GM12878 (cell line): ENCODE results near the gene UTP11. TPM values are rescaled to one million over a fixed set of nuclear protein-coding genes. Genes with fewer than 3 reads are reported as not detected.

Experiments used
- ELK1 ChIP-seq: IDR thresholded peaks from 2 replicates; pipeline ENCODE4 v1.6.1; 2012; ENCODE audit warnings: low read depth, low read length, improper control_type of control experiment
- GATAD2B ChIP-seq: fragments of 450-650 bp; conservative IDR thresholded peaks from 2 replicates; pipeline ENCODE4 v1.6.1; 2017; ENCODE audit warnings: low read depth, mild to moderate bottlenecking, moderate library complexity
- LARP7 ChIP-seq: fragments of 450-650 bp; IDR thresholded peaks from 2 replicates; pipeline ENCODE4 v1.6.1; 2017; ENCODE audit warnings: mild to moderate bottlenecking
- NR2C2 ChIP-seq: IDR thresholded peaks from 2 replicates; pipeline ENCODE4 v1.6.1; 2011; ENCODE audit warnings: borderline replicate concordance, low read depth; ENCODE audit not compliant: control insufficient read depth, insufficient read length
- RFX5 ChIP-seq: IDR thresholded peaks from 2 replicates; pipeline ENCODE4 v1.6.1; 2011; ENCODE audit warnings: low read depth, low read length, improper control_type of control experiment
- polyA plus RNA-seq, 11 experiments: library from polyadenylated mRNA; depleted of rRNA in 4 of 11; unstranded in 6 of 11; stranded (reverse) in 5 of 11; fragments of >200 nt; fragmentation: Nextera tagmentation in 4 of 11; fragmentation: Illumina TruSeq in 1 of 11; extraction: Ambion mirVana in 4 of 11; extraction: Trizol in 1 of 11; gene quantifications; 1 replicate in 1 of 11; 2 replicates in 10 of 11; pipeline versions ENCODE4 v1.2.1 to v1.2.3, GENCODE V29; 2011 to 2016; ENCODE audit warnings: inconsistent platforms in 2 of 11, missing spikeins in 2 of 11, low read depth in 1 of 11
- total RNA-seq, 4 experiments: library from RNA; depleted of rRNA in 3 of 4; stranded (reverse); fragments of >200 nt in 3 of 4; fragmentation: Illumina TruSeq in 1 of 4; extraction: Trizol in 1 of 4; gene quantifications; 2 replicates each; pipeline versions ENCODE4 v1.2.1 to v1.2.3, GENCODE V29; 2013 to 2021
- TF ChIP-seq, protein P1 (sequence below): fragments of 450-650 bp; IDR thresholded peaks from 2 replicates; pipeline ENCODE4 v1.6.1; 2017; ENCODE audit warnings: mild to moderate bottlenecking, moderate library complexity

The UTP11 gene
- total and polyA plus RNA-seq, 10 of the 15 experiments (the other 5 are each of a cell fraction or from before 2014, with no cell fraction given), result 34.5 to 146 (median 64.2) TPM

DNA sequence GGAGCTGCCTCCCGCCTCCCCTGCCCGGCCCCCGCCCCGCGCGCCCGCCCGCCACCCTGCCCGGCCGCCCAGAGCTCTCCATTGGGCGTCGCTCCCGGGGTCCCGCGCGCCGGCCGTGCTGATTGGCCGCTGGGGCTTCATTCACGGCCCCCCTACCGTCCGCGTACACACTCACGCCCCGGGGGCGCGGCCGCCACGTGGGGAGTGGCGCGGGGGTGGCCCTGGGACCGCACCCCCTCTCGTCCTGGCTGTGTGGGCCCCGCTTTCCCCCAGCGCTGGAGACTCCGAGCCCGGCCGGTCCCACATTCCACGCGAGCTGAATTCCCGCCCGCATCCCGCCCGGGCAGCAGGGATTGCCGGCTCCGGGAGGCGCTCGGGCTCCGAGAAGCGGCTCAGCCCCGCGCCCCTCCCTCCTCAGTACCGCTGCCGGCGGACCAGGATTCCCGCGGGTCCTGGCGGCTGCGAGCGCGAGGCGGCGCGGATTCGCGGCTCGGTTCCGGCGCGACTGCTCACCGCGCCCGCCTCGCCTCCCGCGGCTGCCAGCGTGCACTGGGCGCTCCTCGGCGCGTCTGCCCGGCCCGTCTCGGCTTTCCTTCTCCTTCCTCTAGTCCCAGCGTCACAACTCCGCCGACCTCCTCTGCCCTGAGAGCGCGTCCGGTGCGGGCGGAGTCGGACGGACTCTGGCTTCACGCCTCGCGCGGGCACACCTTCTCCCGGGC, 34.5 kb downstream of the UTP11 start (continued):
- TF ChIP-seq ELK1, result no peak
- TF ChIP-seq, protein P1, sequence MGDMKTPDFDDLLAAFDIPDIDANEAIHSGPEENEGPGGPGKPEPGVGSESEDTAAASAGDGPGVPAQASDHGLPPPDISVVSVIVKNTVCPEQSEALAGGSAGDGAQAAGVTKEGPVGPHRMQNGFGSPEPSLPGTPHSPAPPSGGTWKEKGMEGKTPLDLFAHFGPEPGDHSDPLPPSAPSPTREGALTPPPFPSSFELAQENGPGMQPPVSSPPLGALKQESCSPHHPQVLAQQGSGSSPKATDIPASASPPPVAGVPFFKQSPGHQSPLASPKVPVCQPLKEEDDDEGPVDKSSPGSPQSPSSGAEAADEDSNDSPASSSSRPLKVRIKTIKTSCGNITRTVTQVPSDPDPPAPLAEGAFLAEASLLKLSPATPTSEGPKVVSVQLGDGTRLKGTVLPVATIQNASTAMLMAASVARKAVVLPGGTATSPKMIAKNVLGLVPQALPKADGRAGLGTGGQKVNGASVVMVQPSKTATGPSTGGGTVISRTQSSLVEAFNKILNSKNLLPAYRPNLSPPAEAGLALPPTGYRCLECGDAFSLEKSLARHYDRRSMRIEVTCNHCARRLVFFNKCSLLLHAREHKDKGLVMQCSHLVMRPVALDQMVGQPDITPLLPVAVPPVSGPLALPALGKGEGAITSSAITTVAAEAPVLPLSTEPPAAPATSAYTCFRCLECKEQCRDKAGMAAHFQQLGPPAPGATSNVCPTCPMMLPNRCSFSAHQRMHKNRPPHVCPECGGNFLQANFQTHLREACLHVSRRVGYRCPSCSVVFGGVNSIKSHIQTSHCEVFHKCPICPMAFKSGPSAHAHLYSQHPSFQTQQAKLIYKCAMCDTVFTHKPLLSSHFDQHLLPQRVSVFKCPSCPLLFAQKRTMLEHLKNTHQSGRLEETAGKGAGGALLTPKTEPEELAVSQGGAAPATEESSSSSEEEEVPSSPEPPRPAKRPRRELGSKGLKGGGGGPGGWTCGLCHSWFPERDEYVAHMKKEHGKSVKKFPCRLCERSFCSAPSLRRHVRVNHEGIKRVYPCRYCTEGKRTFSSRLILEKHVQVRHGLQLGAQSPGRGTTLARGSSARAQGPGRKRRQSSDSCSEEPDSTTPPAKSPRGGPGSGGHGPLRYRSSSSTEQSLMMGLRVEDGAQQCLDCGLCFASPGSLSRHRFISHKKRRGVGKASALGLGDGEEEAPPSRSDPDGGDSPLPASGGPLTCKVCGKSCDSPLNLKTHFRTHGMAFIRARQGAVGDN, result no peak
- no peak for TF ChIP-seq RFX5
- TF ChIP-seq LARP7, result peak; percentile 73; the same call in 1 of the 2 replicates
- TF ChIP-seq NR2C2, result no peak
- TF ChIP-seq GATAD2B, result peak; percentile 51; the same call in 1 of the 2 replicates
